AG04449 (cell line): ENCODE measurements around the gene DEDD2.

Source experiments
- CTCF ChIA-PET: fragments of 350-600 bp; formaldehyde crosslinking; extraction: SDS; loops from one replicate; lab custom pipeline; 2021; ENCODE audit warnings: antibody characterized with exemption; lab: Yijun Ruan, JAX
- POLR2A ChIA-PET: fragments of 400-600, 350-600 bp; formaldehyde crosslinking; extraction: SDS; loops from one replicate; lab custom pipeline; 2020; ENCODE audit warnings: antibody characterized with exemption, inconsistent platforms; lab: Yijun Ruan, JAX
- DNase-seq: peaks from one replicate; pipeline ENCODE4 v3.0.0-alpha.2; 2010; ENCODE audit warnings: low read depth, low spot score
- H3K4me3 ChIP-seq: 2 replicates; pipeline ENCODE4 v1.5.1; 2011; ENCODE audit warnings: low read depth, mild to moderate bottlenecking, control low read depth, low read length
- TF ChIP-seq, protein P1 (sequence below): IDR thresholded peaks from one replicate; pipeline ENCODE4 v1.5.1; 2011; ENCODE audit warnings: mild to moderate bottlenecking, moderate library complexity, low read length, control low read depth, inconsistent platforms; ENCODE audit not compliant: insufficient read depth; ENCODE audit errors: missing control alignments

Gene DEDD2

DNA sequence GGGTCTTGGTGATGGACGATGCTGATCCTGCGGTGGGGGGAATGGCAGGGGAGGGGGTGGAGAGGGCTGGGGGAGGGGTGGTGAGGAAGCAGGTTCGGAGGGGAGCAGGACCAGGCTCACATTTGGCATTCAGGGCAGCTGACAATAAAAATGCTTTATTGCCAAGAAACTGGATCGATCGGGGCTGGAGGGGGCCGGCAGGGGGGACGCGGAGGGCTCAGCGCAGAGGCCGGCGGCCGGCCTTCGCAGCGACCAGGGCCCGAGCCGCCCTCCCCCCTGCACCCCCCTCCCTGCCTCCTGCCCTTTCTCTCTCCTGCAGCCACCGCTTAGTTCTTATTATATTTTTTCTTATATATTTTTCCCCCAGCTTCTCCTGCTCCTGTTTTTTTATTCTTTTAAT, 67.1 kb downstream of the DEDD2 start:
- no peak overlapping the region for H3K4me3 ChIP-seq
- CTCF ChIA-PET: no interaction called here
- no peak for DNase-seq
- POLR2A ChIA-PET: no interaction called here
- TF ChIP-seq, protein P1, sequence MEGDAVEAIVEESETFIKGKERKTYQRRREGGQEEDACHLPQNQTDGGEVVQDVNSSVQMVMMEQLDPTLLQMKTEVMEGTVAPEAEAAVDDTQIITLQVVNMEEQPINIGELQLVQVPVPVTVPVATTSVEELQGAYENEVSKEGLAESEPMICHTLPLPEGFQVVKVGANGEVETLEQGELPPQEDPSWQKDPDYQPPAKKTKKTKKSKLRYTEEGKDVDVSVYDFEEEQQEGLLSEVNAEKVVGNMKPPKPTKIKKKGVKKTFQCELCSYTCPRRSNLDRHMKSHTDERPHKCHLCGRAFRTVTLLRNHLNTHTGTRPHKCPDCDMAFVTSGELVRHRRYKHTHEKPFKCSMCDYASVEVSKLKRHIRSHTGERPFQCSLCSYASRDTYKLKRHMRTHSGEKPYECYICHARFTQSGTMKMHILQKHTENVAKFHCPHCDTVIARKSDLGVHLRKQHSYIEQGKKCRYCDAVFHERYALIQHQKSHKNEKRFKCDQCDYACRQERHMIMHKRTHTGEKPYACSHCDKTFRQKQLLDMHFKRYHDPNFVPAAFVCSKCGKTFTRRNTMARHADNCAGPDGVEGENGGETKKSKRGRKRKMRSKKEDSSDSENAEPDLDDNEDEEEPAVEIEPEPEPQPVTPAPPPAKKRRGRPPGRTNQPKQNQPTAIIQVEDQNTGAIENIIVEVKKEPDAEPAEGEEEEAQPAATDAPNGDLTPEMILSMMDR: no peak

DNA sequence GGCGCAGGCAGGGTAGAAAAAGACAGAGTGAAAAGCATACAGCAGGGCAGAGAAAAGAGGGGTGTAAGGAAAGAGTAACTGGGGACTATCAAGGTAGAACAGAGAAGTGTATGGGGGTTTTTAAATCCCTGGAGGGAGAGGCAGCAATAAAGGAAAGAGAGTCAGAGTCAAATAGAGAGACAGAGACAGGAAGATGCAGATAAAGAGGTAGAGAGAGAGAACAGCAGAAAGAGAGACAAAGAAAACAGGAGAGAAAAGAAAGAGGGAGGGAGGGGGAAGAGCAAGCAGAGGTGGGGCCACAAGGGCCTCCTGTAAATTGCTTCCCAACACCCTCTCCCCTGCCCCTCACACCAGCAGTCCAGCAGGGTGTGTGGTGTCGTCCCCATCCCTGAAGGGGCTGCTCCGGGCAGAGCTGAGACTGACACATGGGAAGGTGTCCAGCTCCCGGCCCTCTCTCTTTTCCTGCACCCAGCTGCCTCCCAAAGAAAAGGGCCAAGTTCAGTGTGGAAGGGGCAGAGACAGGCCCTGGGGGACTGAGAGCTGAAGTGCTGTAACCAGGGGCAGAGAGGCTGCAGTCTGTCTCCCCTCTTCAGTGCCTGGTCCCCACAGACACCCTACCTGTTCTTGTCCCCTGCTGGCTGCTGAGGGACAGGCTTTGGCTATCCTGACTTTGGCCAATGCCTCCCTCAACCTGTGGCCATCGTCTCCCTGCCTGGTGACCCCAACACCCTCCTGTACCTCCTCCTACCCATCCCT, 67.9 kb downstream of the DEDD2 start:
- DNase-seq: no peak
- H3K4me3 ChIP-seq: no peak overlapping the region
- TF ChIP-seq, protein P1: no peak
- CTCF ChIA-PET: interaction anchor here (1.6 kb wide), 1 partner anchor 41 kb away, joined by 4 read pairs; no protein-coding TSS in a partner anchor
- POLR2A ChIA-PET: no interaction called here
